OCI-LY7 (cell line): ENCODE results near the gene SAMM50. TPM values are rescaled to one million over a fixed set of nuclear protein-coding genes. Genes with fewer than 3 reads are reported as not detected.
A peak's percentile ranks its signal among the peaks of the same experiment; 100 is the strongest.

Experiments
- BruUV-seq: library from RNA; stranded (reverse); fragments of 400-500 nt; replicated peaks from 2 replicates; lab custom pipeline; 2021; lab: Mats Ljungman, UMichigan
- CTCF ChIA-PET: fragments of 300-600 bp; sonication (Branson Sonifier 250); formaldehyde crosslinking; loops from one replicate; lab custom pipeline; 2022; ENCODE audit warnings: antibody characterized with exemption; ENCODE audit not compliant: unreplicated experiment; lab: Charles Lee
- POLR2A ChIA-PET: fragments of 300-600 bp; sonication (Branson Sonifier 250); formaldehyde crosslinking; loops from one replicate; lab custom pipeline; 2022; ENCODE audit warnings: antibody characterized with exemption; lab: Charles Lee
- DNase-seq: peaks from one replicate; pipeline ENCODE4 v3.0.0-alpha.2; 2015; ENCODE audit warnings: low spot score
- H2AFZ ChIP-seq: fragments of 200-600 bp; sonication (generic), shearing (Covaris generic); 2 replicates; pipeline ENCODE4 v1.6.1; 2014; ENCODE audit warnings: mild to moderate bottlenecking, antibody characterized with exemption, low read length, moderate library complexity
- H3K27ac ChIP-seq: fragments of 200-600 bp; sonication (generic); 2 replicates; pipeline ENCODE4 v1.5.1; 2014; ENCODE audit warnings: mixed run types, low read depth, mild to moderate bottlenecking, moderate library complexity, low read length, inconsistent platforms; ENCODE audit not compliant: poor library complexity, severe bottlenecking
- H3K36me3 ChIP-seq: fragments of 200-600 bp; sonication (generic); 2 replicates; pipeline ENCODE4 v1.6.1; 2014; ENCODE audit warnings: mild to moderate bottlenecking, antibody characterized with exemption, low read length, moderate library complexity, mixed read lengths; ENCODE audit not compliant: insufficient read depth
- H3K4me1 ChIP-seq: fragments of 200-600 bp; sonication (generic); 2 replicates; pipeline ENCODE4 v1.5.1; 2014; ENCODE audit warnings: mild to moderate bottlenecking, low read length; ENCODE audit not compliant: insufficient read depth, poor library complexity, severe bottlenecking
- H3K4me2 ChIP-seq: fragments of 200-600 bp; sonication (generic); 2 replicates; pipeline ENCODE4 v1.6.1; 2014; ENCODE audit warnings: mild to moderate bottlenecking, low read length
- H3K4me3 ChIP-seq: fragments of 200-600 bp; sonication (generic); 2 replicates; pipeline ENCODE4 v1.5.1; 2014; ENCODE audit warnings: mild to moderate bottlenecking, low read depth, low read length; ENCODE audit not compliant: poor library complexity, severe bottlenecking
- H3K79me2 ChIP-seq: fragments of 200-600 bp; sonication (generic); 2 replicates; pipeline ENCODE4 v1.6.1; 2016; ENCODE audit warnings: low read depth, mild to moderate bottlenecking, low read length, moderate library complexity, mixed read lengths; ENCODE audit not compliant: insufficient read depth
- H3K9me2 ChIP-seq: fragments of 200-600 bp; sonication (generic); 2 replicates; pipeline ENCODE4 v1.6.1; 2016; ENCODE audit warnings: mild to moderate bottlenecking, low read length, mixed read lengths; ENCODE audit not compliant: insufficient read depth
- H3K9me3 ChIP-seq: fragments of 200-600 bp; sonication (generic); 2 replicates; pipeline ENCODE4 v1.6.1; 2014; ENCODE audit warnings: mild to moderate bottlenecking, mixed run types, low read length, mixed read lengths
- H4K20me1 ChIP-seq: fragments of 200-600 bp; sonication (generic); 2 replicates; pipeline ENCODE4 v1.6.1; 2014; ENCODE audit warnings: mild to moderate bottlenecking, antibody characterized with exemption, low read length, moderate library complexity, mixed read lengths; ENCODE audit not compliant: insufficient read depth
- EZH2phosphoT487 ChIP-seq: fragments of 200-600 bp; sonication (generic); IDR thresholded peaks from 2 replicates; pipeline ENCODE4 v1.6.1; 2018; ENCODE audit warnings: low read depth, borderline replicate concordance, mild to moderate bottlenecking, mixed run types, antibody characterized with exemption, low read length, moderate library complexity, mixed read lengths
- intact Hi-C: fragments of 100-400 bp; cut with micrococcal nuclease; formaldehyde crosslinking; loops from one replicate; pipeline ENCODE4 v1.10.0; 2022; ENCODE audit not compliant: unreplicated experiment
- total RNA-seq, 2 experiments: library from RNA; depleted of rRNA in 1 of 2; stranded (reverse); fragments of >200 nt in 1 of 2; shearing (Covaris generic) in 1 of 2; gene quantifications; 2 replicates each; pipeline ENCODE4 v1.2.3, GENCODE V29; 2014 to 2022
- TF ChIP-seq, protein P1 (sequence below): fragments of 200-600 bp; sonication (generic); conservative IDR thresholded peaks from 2 replicates; pipeline ENCODE4 v1.5.1; 2014; ENCODE audit warnings: mild to moderate bottlenecking, antibody characterized with exemption, low read length, moderate library complexity, mixed read lengths

The SAMM50 gene
- total RNA-seq, 2 experiments from 2014 or later: 34.6 to 72.9 TPM

- H3K79me2 ChIP-seq: no peaks in the 10 kb centered on the region
- intact Hi-C loops: no loop called here
Measured at GRCh38 chr22:43922123-43922522, 33.1 kb upstream of the SAMM50 start.

GRCh38 chr22:43923191-43923590 lies 32.1 kb upstream of the SAMM50 start:
- Histone ChIP-seq H3K4me1 (no peaks in the 10 kb centered on the region), H3K9me2 (no peaks in the 10 kb centered on the region), H3K36me3 (no peaks in the 10 kb centered on the region), H4K20me1 (no peaks in the 10 kb centered on the region), H3K9me3 (no peaks in the 10 kb centered on the region), H2AFZ (peak overlapping the region; percentile 46; the same call in 1 of the 2 replicates), H3K4me2 (no peak overlapping the region), H3K27ac (no peak overlapping the region), H3K4me3 (no peak overlapping the region), H3K79me2 (no peaks in the 10 kb centered on the region)
- no peak for TF ChIP-seq EZH2phosphoT487
- TF ChIP-seq, protein P1, sequence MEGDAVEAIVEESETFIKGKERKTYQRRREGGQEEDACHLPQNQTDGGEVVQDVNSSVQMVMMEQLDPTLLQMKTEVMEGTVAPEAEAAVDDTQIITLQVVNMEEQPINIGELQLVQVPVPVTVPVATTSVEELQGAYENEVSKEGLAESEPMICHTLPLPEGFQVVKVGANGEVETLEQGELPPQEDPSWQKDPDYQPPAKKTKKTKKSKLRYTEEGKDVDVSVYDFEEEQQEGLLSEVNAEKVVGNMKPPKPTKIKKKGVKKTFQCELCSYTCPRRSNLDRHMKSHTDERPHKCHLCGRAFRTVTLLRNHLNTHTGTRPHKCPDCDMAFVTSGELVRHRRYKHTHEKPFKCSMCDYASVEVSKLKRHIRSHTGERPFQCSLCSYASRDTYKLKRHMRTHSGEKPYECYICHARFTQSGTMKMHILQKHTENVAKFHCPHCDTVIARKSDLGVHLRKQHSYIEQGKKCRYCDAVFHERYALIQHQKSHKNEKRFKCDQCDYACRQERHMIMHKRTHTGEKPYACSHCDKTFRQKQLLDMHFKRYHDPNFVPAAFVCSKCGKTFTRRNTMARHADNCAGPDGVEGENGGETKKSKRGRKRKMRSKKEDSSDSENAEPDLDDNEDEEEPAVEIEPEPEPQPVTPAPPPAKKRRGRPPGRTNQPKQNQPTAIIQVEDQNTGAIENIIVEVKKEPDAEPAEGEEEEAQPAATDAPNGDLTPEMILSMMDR: no peak
- no peak for DNase-seq
- CTCF ChIA-PET: no interaction called here
- BruUV-seq: no TSS peak
- POLR2A ChIA-PET: no interaction called here
- intact Hi-C loops: no loop called here

More at GRCh38 chr22:43922123-43922522, 33.1 kb upstream of the SAMM50 start:
- ChIA-PET CTCF (interaction anchor here (0.7 kb wide), 1 partner anchor 71 kb away, joined by 3 read pairs; no protein-coding TSS in a partner anchor), POLR2A (no interaction called here)
- no peak overlapping the region for H3K4me2 ChIP-seq
- no peak for DNase-seq
- H3K36me3 ChIP-seq: no peaks in the 10 kb centered on the region
- TF ChIP-seq EZH2phosphoT487: no peak
- TF ChIP-seq, protein P1: 0 out of 2 replicates have a peak, but pooled peaks have one; percentile 16
- H4K20me1 ChIP-seq: no peaks in the 10 kb centered on the region
- no peak overlapping the region for H3K27ac ChIP-seq
- no TSS peak for BruUV-seq
- H3K4me3 ChIP-seq: no peak overlapping the region
- no peaks in the 10 kb centered on the region for H3K9me3 ChIP-seq
- H3K4me1 ChIP-seq: no peaks in the 10 kb centered on the region
- no peak overlapping the region for H2AFZ ChIP-seq
- no peaks in the 10 kb centered on the region for H3K9me2 ChIP-seq

DNA sequence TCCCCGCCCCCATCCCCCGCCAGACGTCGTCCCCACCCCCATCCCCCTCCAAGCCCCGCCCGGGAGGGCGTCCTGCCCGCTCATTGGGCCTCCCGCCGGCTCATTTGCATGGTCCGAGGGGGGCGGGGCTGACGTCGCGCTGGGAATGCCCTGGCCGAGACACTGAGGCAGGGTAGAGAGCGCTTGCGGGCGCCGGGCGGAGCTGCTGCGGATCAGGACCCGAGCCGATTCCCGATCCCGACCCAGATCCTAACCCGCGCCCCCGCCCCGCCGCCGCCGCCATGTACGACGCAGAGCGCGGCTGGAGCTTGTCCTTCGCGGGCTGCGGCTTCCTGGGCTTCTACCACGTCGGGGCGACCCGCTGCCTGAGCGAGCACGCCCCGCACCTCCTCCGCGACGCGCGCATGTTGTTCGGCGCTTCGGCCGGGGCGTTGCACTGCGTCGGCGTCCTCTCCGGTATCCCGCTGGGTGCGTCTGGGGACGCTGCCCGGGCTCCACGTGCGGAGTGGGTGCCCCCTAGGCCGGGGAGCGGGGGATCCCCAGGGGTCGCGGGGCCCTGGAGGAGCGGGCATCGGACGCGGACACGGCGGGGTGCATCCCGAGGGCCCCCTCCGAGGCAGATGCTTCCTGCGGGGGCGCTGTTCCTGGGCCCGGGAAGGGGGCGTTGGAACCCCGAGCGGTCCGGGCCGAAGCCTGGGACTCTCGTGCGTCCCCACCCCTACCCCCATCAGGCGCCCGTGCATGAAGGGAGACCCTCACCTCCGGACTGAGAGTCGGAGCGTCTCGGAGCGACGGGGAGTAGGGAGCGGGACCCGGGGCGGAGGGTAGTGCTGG lies 31.4 kb upstream of the SAMM50 start, which contains the start of gene PNPLA3:
PNPLA3 (plus strand) TSS at position 175 of the 834 bp plus-strand sequence; CDS start at position 282, 107 bp downstream.
- Histone ChIP-seq H3K36me3 (no peaks in the 10 kb centered on the region), H3K4me2 (no peak within 1 kb of the TSS), H3K79me2 (no peaks in the 10 kb centered on the region), H3K27ac (no peak within 1 kb of the TSS), H3K9me3 (no peaks in the 10 kb centered on the region), H3K4me1 (no peaks in the 10 kb centered on the region), H2AFZ (peak within 1 kb of the TSS; percentile 46; the same call in 1 of the 2 replicates), H3K4me3 (no peak within 1 kb of the TSS), H3K9me2 (no peaks in the 10 kb centered on the region), H4K20me1 (no peaks in the 10 kb centered on the region)
- no peak for TF ChIP-seq EZH2phosphoT487
- TF ChIP-seq, protein P1: no peak
- intact Hi-C loops: no loop called here
- no peak for DNase-seq
- CTCF ChIA-PET: no interaction called here
- no TSS peak for BruUV-seq
- POLR2A ChIA-PET: no interaction called here
